T-helper 1 cell treated with Interleukin-12 subunit alpha and Interleukin-12 subunit beta and Interleukin-4 antibody, amounts not matched to agents 30 ng/mL and 1 ng/mL, for 36 hours (primary cell): ENCODE results near the gene PPM1H. TPM values are rescaled to one million over a fixed set of nuclear protein-coding genes. Genes with fewer than 3 reads are reported as not detected.
"Not testable (repeated sequence)": the region's sequence is repeated elsewhere in the genome, so short reads cannot be mapped to it uniquely, and the experiment has no call there.

Experiments
- intact Hi-C: fragments of 100-400 bp; cut with micrococcal nuclease; formaldehyde crosslinking; loops from one replicate; pipeline ENCODE4 v1.15.1; 2024
- total RNA-seq: library from RNA; stranded (reverse); gene quantifications from 2 replicates; pipeline ENCODE4 v1.2.3, GENCODE V29; 2022

Gene PPM1H
- total RNA-seq, 1 donor from 2014 or later: not detected

- intact Hi-C loops: no loop called here
Measured at GRCh38 chr12:62693376-62694050, 241.4 kb downstream of the PPM1H start.

- intact Hi-C loops: no loop called here
Measured at GRCh38 chr12:62692884-62693283, 242.1 kb downstream of the PPM1H start.

- intact Hi-C loops: no loop called here
Measured at GRCh38 chr12:62691309-62691708, 243.6 kb downstream of the PPM1H start.

GRCh38 chr12:62689042-62689839, 245.7 kb downstream of the PPM1H start:
- intact Hi-C loops: no loop called here

- intact Hi-C loops: no loop called here
Measured at GRCh38 chr12:62686938-62687337, 248.0 kb downstream of the PPM1H start.

- intact Hi-C loops: no loop called here
Measured at GRCh38 chr12:62684570-62685295, 250.2 kb downstream of the PPM1H start.

- intact Hi-C loops: no loop called here
Measured at GRCh38 chr12:62683776-62684569, 251.0 kb downstream of the PPM1H start.

- intact Hi-C loops: no loop called here
Measured at GRCh38 chr12:62681306-62681705, 253.6 kb downstream of the PPM1H start.

- intact Hi-C loops: no loop called here
Measured at GRCh38 chr12:62679608-62680007, 255.3 kb downstream of the PPM1H start.

- intact Hi-C loops: no loop called here
Measured at GRCh38 chr12:62677355-62677754, 257.6 kb downstream of the PPM1H start.

- intact Hi-C loops: no loop called here
Measured at GRCh38 chr12:62676521-62677307, 258.2 kb downstream of the PPM1H start.

GRCh38 chr12:62673028-62673815, 261.7 kb downstream of the PPM1H start:
- intact Hi-C loops: no loop called here

- intact Hi-C loops: no loop called here
Measured at GRCh38 chr12:62670986-62671720, 263.8 kb downstream of the PPM1H start.

GRCh38 chr12:62668782-62669181, 266.2 kb downstream of the PPM1H start:
- intact Hi-C loops: no loop called here

GRCh38 chr12:62664951-62665350, 270.0 kb downstream of the PPM1H start:
- intact Hi-C loops: not testable (repeated sequence)

GRCh38 chr12:62660756-62661155, 274.2 kb downstream of the PPM1H start:
- intact Hi-C loops: no loop called here

- intact Hi-C loops: no loop called here
Measured at GRCh38 chr12:62659453-62660295, 275.3 kb downstream of the PPM1H start.

GRCh38 chr12:62658910-62659309, 276.0 kb downstream of the PPM1H start:
- intact Hi-C loops: no loop called here
